SU-DHL-6 (cell line): ENCODE data around the gene UQCRC2.

Experiments
- EZH2phosphoT487 ChIP-seq: fragments of 200-600 bp; sonication (generic), shearing (Covaris generic); conservative IDR thresholded peaks from 2 replicates; pipeline ENCODE4 v1.6.1; 2018; ENCODE audit warnings: mild to moderate bottlenecking, antibody characterized with exemption, low read length, moderate library complexity, mixed read lengths
- TF ChIP-seq, protein P1 (sequence below): fragments of 200-600 bp; sonication (generic); IDR thresholded peaks from one replicate; pipeline ENCODE4 v1.5.1; 2017; ENCODE audit warnings: antibody characterized with exemption, mild to moderate bottlenecking, low read length, moderate library complexity; ENCODE audit not compliant: insufficient read depth, poor library complexity, severe bottlenecking

GRCh38 chr16:22016927-22017326, 63.8 kb downstream of the UQCRC2 start:
- TF ChIP-seq, protein P1, sequence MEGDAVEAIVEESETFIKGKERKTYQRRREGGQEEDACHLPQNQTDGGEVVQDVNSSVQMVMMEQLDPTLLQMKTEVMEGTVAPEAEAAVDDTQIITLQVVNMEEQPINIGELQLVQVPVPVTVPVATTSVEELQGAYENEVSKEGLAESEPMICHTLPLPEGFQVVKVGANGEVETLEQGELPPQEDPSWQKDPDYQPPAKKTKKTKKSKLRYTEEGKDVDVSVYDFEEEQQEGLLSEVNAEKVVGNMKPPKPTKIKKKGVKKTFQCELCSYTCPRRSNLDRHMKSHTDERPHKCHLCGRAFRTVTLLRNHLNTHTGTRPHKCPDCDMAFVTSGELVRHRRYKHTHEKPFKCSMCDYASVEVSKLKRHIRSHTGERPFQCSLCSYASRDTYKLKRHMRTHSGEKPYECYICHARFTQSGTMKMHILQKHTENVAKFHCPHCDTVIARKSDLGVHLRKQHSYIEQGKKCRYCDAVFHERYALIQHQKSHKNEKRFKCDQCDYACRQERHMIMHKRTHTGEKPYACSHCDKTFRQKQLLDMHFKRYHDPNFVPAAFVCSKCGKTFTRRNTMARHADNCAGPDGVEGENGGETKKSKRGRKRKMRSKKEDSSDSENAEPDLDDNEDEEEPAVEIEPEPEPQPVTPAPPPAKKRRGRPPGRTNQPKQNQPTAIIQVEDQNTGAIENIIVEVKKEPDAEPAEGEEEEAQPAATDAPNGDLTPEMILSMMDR = no peak
- TF ChIP-seq EZH2phosphoT487 = no peak
